GM23338 (cell line): Measurements from ENCODE around the gene MPPED1. TPM values are rescaled to one million over a fixed set of nuclear protein-coding genes. Genes with fewer than 3 reads are reported as not detected.

ENCODE experiments used
- ATAC-seq: fragments of 200-7000 bp; cut with Tn5 transposase; 3 replicates; pipeline ENCODE4 v1.9.1; 2020
- DNase-seq: peaks from one replicate; pipeline ENCODE4 v3.0.0-alpha.2; 2015; ENCODE audit warnings: low spot score
- H2AFZ ChIP-seq: fragments of 200-600 bp; sonication (generic); 2 replicates; pipeline ENCODE4 v1.8.0; 2016; ENCODE audit warnings: antibody characterized with exemption, mild to moderate bottlenecking, moderate library complexity
- H3F3A ChIP-seq: fragments of 200-600 bp; sonication (generic); replicated peaks from 2 replicates; pipeline ENCODE4 v1.8.0; 2017; ENCODE audit warnings: antibody characterized with exemption, mixed run types, low read depth
- H3K27ac ChIP-seq: fragments of 200-600 bp; sonication (generic); 2 replicates; pipeline ENCODE4 v1.6.1; 2016; ENCODE audit warnings: low read depth
- H3K27me3 ChIP-seq: fragments of 200-600 bp; sonication (generic); 2 replicates; pipeline ENCODE4 v1.8.0; 2016; ENCODE audit warnings: mild to moderate bottlenecking, mixed run types, moderate library complexity; ENCODE audit not compliant: insufficient read depth
- H3K36me3 ChIP-seq: fragments of 200-600 bp; sonication (generic); 2 replicates; pipeline ENCODE4 v1.8.0; 2016; ENCODE audit warnings: mild to moderate bottlenecking; ENCODE audit not compliant: insufficient read depth
- H3K4me1 ChIP-seq: fragments of 200-600 bp; sonication (generic); 2 replicates; pipeline ENCODE4 v1.8.0; 2016; ENCODE audit warnings: mild to moderate bottlenecking, moderate library complexity; ENCODE audit not compliant: insufficient read depth
- H3K4me2 ChIP-seq: fragments of 200-600 bp; sonication (generic); 2 replicates; pipeline ENCODE4 v1.7.1; 2017; ENCODE audit warnings: mixed run types
- H3K4me3 ChIP-seq: fragments of 200-600 bp; sonication (generic); 2 replicates; pipeline ENCODE4 v1.6.1; 2016; ENCODE audit warnings: mixed run types
- H3K79me2 ChIP-seq: fragments of 200-600 bp; sonication (generic); replicated peaks from 2 replicates; pipeline ENCODE4 v1.8.0; 2017; ENCODE audit warnings: mild to moderate bottlenecking; ENCODE audit not compliant: insufficient read depth
- H3K9me2 ChIP-seq: fragments of 200-600 bp; sonication (generic); 2 replicates; pipeline ENCODE4 v1.8.0; 2017; ENCODE audit not compliant: insufficient read depth
- H4K20me1 ChIP-seq: fragments of 200-600 bp; sonication (generic); replicated peaks from 2 replicates; pipeline ENCODE4 v1.8.0; 2017; ENCODE audit warnings: mild to moderate bottlenecking; ENCODE audit not compliant: insufficient read depth
- H3K27ac Mint-ChIP-seq: 2 replicates; pipeline ENCODE4 v1.8.0; 2020; ENCODE audit warnings: inconsistent platforms, mild to moderate bottlenecking, moderate library complexity, mixed read lengths
- H3K27me3 Mint-ChIP-seq: 3 replicates; pipeline ENCODE4 v1.8.0; 2022; ENCODE audit warnings: low read depth, mild to moderate bottlenecking, moderate library complexity, mixed read lengths, inconsistent platforms; ENCODE audit not compliant: insufficient read depth, poor library complexity
- H3K36me3 Mint-ChIP-seq: 3 replicates; pipeline ENCODE4 v1.8.0; 2021; ENCODE audit warnings: low read depth, mild to moderate bottlenecking, inconsistent platforms, moderate library complexity, mixed read lengths
- H3K4me1 Mint-ChIP-seq: 3 replicates; pipeline ENCODE4 v1.8.0; 2020; ENCODE audit warnings: mild to moderate bottlenecking, inconsistent platforms, mixed read lengths
- H3K4me3 Mint-ChIP-seq: 3 replicates; pipeline ENCODE4 v1.8.0; 2021; ENCODE audit warnings: moderate library complexity, mild to moderate bottlenecking, inconsistent platforms, mixed read lengths
- H3K9me3 Mint-ChIP-seq: 3 replicates; pipeline ENCODE4 v1.8.0; 2020; ENCODE audit warnings: moderate library complexity, mild to moderate bottlenecking, inconsistent platforms, mixed read lengths
- CTCF ChIP-seq, 2 experiments: fragments of 200-600 bp in 1 of 2; sonication (generic) in 1 of 2; conservative IDR thresholded peaks; 2 replicates each; pipeline versions ENCODE4 v1.5.1 to v1.6.1; 2016 to 2017; ENCODE audit warnings: antibody characterized with exemption in 2 of 2, low read depth in 2 of 2, mild to moderate bottlenecking in 2 of 2, moderate library complexity in 1 of 2
- ETS1 ChIP-seq: IDR thresholded peaks from 2 replicates; pipeline ENCODE4 v1.6.1; 2016; ENCODE audit warnings: antibody characterized with exemption
- ZNF114 ChIP-seq: fragments of 250-450 bp; sonication (Bioruptor Pico); IDR thresholded peaks from 2 replicates; pipeline ENCODE4 v1.5.0; 2020; ENCODE audit warnings: mild to moderate bottlenecking, moderate library complexity
- ZNF462 ChIP-seq: fragments of 250-450 bp; sonication (Bioruptor Pico); IDR thresholded peaks from 2 replicates; pipeline ENCODE4 v1.5.0; 2020; ENCODE audit warnings: mild to moderate bottlenecking, moderate library complexity
- polyA plus RNA-seq: library from polyadenylated mRNA; unstranded; fragments of >200 nt; fragmentation: Nextera tagmentation; extraction: Ambion mirVana; gene quantifications from 2 replicates; pipeline ENCODE4 v1.2.1, GENCODE V29; 2016
- total RNA-seq: library from RNA; depleted of rRNA; stranded (reverse); fragments of >200 nt; shearing (Covaris generic); gene quantifications from 2 replicates; pipeline ENCODE4 v1.2.3, GENCODE V29; 2014

MPPED1 gene
- total and polyA plus RNA-seq, 2 experiments from 2014 or later = 0.56 TPM; not detected in 1

- peaks cover 10% of the 10 kb centered on the region; the same call in 1 of the 2 replicates for H3K4me1 ChIP-seq
- DNase-seq = no peak
- H3K79me2 ChIP-seq = no peaks in the 10 kb centered on the region
- no peaks in the 10 kb centered on the region for H4K20me1 ChIP-seq
- Mint-ChIP-seq H3K4me1 (peaks cover 11% of the 10 kb centered on the region; the same call in 2 of the 3 replicates), H3K36me3 (no peaks in the 10 kb centered on the region), H3K27me3 (peaks cover 38% of the 10 kb centered on the region), H3K27ac (no peak overlapping the region), H3K9me3 (no peaks in the 10 kb centered on the region), H3K4me3 (peak overlapping the region; percentile 57)
- TF ChIP-seq ZNF462 (CRISPR knock-in tag) = no peak
- no peak for TF ChIP-seq ZNF114 (CRISPR knock-in tag)
- no peak for TF ChIP-seq ETS1
- 0 out of 4 replicates have a peak, but pooled peaks of 1 of the 2 experiments have one; percentile 14 for TF ChIP-seq CTCF (conservative IDR thresholded peaks at IDR 0.05; ENCODE audit: low read depth in 2 of 2)
- ATAC-seq = peak; percentile 14
- no peak overlapping the region for H3K4me2 ChIP-seq
- H3K27me3 ChIP-seq = peaks cover 43% of the 10 kb centered on the region
- no peak overlapping the region for H3K27ac ChIP-seq
- no peak overlapping the region for H3K4me3 ChIP-seq
- no peaks in the 10 kb centered on the region for H3F3A ChIP-seq
- no peaks in the 10 kb centered on the region for H3K9me2 ChIP-seq
- no peaks in the 10 kb centered on the region for H3K36me3 ChIP-seq
- no peak overlapping the region for H2AFZ ChIP-seq
Observed at GRCh38 chr22:43409800-43410199, 2.0 kb upstream of the MPPED1 start.
